ENCODE results near the gene ANKS1B. TPM values are rescaled to one million over a fixed set of nuclear protein-coding genes. Genes with fewer than 3 reads are reported as not detected.

Gene ANKS1B
- total RNA-seq, 1 experiment from 2014 or later = 0.54 TPM

DNA sequence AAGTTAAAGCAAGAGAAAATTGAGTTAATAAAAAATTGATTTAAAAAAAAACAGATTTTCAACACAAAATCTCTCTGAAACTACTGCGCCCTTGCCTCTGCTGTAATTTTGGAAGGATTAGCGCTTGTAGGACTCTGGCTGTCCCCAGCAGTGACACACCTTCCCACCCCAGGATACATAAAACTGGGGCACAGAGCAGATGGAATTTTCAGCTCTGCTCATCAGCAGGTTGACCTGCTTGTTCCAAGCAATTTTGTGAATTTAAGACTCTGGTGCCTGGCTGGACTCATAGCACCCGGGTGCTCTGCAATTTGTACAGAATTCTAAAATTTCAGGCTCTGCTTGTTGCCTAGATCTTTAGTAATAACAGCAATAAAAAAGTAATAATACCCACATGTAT lies 595.0 kb downstream of the ANKS1B start:
- ATAC-seq (no peak), DNase-seq (ENCODE audit: low read depth, low spot score) (no peak)
- H2AFZ ChIP-seq (ENCODE audit: low read depth, low read length, poor library complexity, severe bottlenecking) = no peak overlapping the region
- H3K79me2 ChIP-seq (ENCODE audit: insufficient read depth, low read length) = no peaks in the 10 kb centered on the region
- RAD21 ChIA-PET (ENCODE audit: low non-redundant PET in 1 of 2, low total read pairs in 2 of 2, uncharacterized antibody in 2 of 2, unreplicated experiment in 2 of 2) = no interaction called here
- no peak overlapping the region for H3K4me3 ChIP-seq (replicated peaks in 1 of 2; ENCODE audit: low read depth in 1 of 2, low read length in 2 of 2)
- no peaks in the 10 kb centered on the region for H3K9me3 ChIP-seq (ENCODE audit: control insufficient read depth in 1 of 2, insufficient read depth in 1 of 2, low read depth in 1 of 2, low read length in 2 of 2)
- no TSS peak for BruUV-seq (replicated peaks)
- H3K4me1 ChIP-seq (ENCODE audit: control insufficient read depth in 1 of 2, insufficient read depth in 2 of 2, low read length in 2 of 2) = no peaks in the 10 kb centered on the region
- no peak overlapping the region for H3K27ac ChIP-seq (ENCODE audit: low read depth, low read length)
- no peak overlapping the region for H3K4me2 ChIP-seq (ENCODE audit: low read length)
- no peaks in the 10 kb centered on the region for H4K20me1 ChIP-seq (ENCODE audit: insufficient read depth)
- no peak overlapping the region for H3K9ac ChIP-seq (ENCODE audit: low read length)
- TF ChIP-seq EZH2phosphoT487 (IDR thresholded peaks at IDR 0.05; ENCODE audit: borderline replicate concordance) = no peak
- no peak for TF ChIP-seq ELF1 (IDR thresholded peaks at IDR 0.05; ENCODE audit: borderline replicate concordance, low read depth)
- TF ChIP-seq RAD21 (IDR thresholded peaks at IDR 0.05; ENCODE audit: low read depth) = no peak
- TF ChIP-seq SRF (IDR thresholded peaks at IDR 0.05; ENCODE audit: low read depth) = no peak
- no peak for TF ChIP-seq SIN3A (IDR thresholded peaks at IDR 0.05; ENCODE audit: low read depth)
- no peak for TF ChIP-seq EZH2 (IDR thresholded peaks at IDR 0.05)
- TF ChIP-seq FOSL1 (IDR thresholded peaks at IDR 0.05; ENCODE audit: low read depth) = no peak
- TF ChIP-seq, protein P1, sequence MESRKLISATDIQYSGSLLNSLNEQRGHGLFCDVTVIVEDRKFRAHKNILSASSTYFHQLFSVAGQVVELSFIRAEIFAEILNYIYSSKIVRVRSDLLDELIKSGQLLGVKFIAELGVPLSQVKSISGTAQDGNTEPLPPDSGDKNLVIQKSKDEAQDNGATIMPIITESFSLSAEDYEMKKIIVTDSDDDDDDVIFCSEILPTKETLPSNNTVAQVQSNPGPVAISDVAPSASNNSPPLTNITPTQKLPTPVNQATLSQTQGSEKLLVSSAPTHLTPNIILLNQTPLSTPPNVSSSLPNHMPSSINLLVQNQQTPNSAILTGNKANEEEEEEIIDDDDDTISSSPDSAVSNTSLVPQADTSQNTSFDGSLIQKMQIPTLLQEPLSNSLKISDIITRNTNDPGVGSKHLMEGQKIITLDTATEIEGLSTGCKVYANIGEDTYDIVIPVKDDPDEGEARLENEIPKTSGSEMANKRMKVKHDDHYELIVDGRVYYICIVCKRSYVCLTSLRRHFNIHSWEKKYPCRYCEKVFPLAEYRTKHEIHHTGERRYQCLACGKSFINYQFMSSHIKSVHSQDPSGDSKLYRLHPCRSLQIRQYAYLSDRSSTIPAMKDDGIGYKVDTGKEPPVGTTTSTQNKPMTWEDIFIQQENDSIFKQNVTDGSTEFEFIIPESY (IDR thresholded peaks at IDR 0.05; ENCODE audit: extremely low read depth, insufficient replicate concordance, low read length) = no peak
- TF ChIP-seq CBX3 (IDR thresholded peaks at IDR 0.05; ENCODE audit: low read depth) = no peak
- TF ChIP-seq, protein P2, sequence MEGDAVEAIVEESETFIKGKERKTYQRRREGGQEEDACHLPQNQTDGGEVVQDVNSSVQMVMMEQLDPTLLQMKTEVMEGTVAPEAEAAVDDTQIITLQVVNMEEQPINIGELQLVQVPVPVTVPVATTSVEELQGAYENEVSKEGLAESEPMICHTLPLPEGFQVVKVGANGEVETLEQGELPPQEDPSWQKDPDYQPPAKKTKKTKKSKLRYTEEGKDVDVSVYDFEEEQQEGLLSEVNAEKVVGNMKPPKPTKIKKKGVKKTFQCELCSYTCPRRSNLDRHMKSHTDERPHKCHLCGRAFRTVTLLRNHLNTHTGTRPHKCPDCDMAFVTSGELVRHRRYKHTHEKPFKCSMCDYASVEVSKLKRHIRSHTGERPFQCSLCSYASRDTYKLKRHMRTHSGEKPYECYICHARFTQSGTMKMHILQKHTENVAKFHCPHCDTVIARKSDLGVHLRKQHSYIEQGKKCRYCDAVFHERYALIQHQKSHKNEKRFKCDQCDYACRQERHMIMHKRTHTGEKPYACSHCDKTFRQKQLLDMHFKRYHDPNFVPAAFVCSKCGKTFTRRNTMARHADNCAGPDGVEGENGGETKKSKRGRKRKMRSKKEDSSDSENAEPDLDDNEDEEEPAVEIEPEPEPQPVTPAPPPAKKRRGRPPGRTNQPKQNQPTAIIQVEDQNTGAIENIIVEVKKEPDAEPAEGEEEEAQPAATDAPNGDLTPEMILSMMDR (IDR thresholded peaks at IDR 0.05 in 2 of 3, conservative IDR thresholded peaks at IDR 0.05 in 1 of 3; ENCODE audit: borderline replicate concordance in 1 of 3, insufficient read depth in 1 of 3, low read depth in 2 of 3, low read length in 2 of 3) = no peak
- TF ChIP-seq CEBPB (IDR thresholded peaks at IDR 0.05; ENCODE audit: low read depth) = no peak
- intact Hi-C loops (cut with micrococcal nuclease) = loop anchor here (2.0 to 5.0 kb wide), 3 partner anchors 269 to 378 kb away; no protein-coding TSS in a partner anchor
- H3K27me3 ChIP-seq (ENCODE audit: insufficient read depth, low read length) = peaks cover 10% of the 10 kb centered on the region; the same call in 1 of the 2 replicates
- CTCF ChIA-PET = interaction anchor here (1.0 to 1.6 kb wide), 3 partner anchors 137 to 346 kb away, joined by 3 to 7 read pairs (median 3); no protein-coding TSS in a partner anchor
- POLR2A ChIA-PET = no interaction called here
- H3K9me2 ChIP-seq (ENCODE audit: insufficient read depth) = no peaks in the 10 kb centered on the region
- H3K36me3 ChIP-seq (ENCODE audit: control insufficient read depth in 1 of 2, insufficient read depth in 2 of 2, low read length in 2 of 2) = no peaks in the 10 kb centered on the region

Data from HCT116 (cell line).